GM18526 (cell line): Measurements from ENCODE around the gene FLNC.

Experiments used
- POLR2A ChIP-seq: IDR thresholded peaks from 3 replicates; pipeline ENCODE4 v1.6.1; 2011; ENCODE audit not compliant: insufficient read length; ENCODE audit errors: extremely low read depth

FLNC gene

DNA sequence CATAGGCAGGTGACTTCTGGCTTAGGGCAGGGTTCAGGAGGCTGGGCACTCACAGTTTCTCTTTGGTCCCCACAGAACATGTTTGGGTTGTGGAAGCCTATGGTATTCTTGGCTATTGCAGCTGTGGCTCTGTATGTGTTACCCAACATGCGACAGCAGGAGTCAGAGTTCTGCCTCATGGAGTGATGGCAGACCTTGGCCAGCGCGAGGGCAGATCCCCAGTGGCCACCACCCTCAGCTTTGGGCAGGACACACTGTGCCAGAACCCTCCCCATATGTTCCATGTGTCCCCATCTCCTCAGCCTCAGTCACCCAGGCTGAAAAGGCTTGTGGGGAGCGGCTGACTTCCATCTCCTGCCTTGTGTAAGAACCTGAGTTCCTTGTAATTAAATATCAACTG lies 8.5 kb upstream of the FLNC start:
- TF ChIP-seq POLR2A = no peak

DNA sequence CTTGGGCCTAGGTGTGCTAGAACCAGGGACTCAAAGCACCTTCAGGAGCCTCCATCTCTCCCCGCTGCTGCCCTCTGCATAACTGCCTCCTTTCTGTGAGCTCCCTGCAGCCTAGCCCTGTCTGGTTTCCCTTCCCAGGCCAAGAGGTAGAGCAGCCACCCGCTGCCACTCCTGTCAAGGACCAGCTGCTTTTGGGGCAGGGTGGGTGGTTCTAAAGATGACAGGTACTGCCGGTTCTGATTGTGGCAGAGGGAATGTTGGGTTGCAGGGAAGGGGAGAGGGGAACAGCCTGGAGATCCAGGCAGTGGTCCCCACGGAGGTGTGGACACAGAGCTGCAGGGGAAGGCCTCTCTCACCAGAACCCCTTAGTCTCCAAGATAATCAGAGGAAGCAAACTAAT lies 3.7 kb upstream of the FLNC start:
- TF ChIP-seq POLR2A = no peak

DNA sequence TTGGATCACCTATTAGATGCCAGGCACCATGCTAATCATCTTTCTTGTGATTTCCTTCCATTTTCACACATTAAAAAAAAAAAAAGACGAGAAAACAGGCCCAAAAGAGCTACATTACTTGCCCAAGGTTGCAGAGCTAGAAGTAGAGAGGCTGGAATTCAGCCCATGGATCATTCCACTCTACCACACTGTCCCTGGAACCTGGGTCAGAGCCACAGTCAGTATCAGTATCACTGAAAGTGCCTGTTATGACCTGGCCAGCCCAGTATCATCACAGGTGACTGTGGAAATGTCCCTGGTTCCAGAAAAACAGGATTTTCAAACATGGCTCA lies 3.3 kb upstream of the FLNC start:
- TF ChIP-seq POLR2A = no peak

DNA sequence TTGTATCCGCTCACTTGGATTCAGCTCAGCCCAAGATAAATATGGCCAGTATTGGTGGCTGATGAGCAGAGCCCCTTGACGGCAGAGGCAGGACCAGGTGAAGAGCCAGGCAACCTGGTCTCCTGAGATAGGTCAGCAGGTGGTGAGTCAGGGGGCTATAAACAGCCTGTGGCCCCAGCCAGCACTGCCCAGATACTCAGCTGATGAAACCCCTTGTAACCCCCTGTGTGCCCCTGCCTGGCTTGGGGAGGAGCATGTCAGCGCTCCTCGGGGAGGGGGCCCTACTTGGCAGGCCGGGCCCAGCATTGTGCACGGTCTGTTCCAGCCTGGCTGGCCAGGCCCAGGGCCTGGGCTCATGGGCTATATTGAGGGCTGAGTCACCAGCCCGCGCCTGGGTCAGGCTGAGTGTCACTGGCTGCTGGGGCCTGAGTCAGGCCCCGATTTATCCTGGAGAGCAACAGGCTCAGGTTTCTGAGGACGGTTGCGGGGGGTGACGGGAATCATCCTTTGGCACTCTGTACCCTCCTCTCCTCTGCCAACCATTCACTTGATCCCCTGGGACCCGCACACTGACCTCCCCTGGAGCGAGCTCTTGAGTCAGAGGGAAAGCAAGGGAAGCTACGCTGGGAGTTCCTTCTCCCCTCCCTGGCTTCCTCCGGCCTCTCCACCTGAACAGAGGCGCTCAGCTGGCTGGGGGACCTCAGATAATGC lies 2.8 kb upstream of the FLNC start:
- no peak for TF ChIP-seq POLR2A

DNA sequence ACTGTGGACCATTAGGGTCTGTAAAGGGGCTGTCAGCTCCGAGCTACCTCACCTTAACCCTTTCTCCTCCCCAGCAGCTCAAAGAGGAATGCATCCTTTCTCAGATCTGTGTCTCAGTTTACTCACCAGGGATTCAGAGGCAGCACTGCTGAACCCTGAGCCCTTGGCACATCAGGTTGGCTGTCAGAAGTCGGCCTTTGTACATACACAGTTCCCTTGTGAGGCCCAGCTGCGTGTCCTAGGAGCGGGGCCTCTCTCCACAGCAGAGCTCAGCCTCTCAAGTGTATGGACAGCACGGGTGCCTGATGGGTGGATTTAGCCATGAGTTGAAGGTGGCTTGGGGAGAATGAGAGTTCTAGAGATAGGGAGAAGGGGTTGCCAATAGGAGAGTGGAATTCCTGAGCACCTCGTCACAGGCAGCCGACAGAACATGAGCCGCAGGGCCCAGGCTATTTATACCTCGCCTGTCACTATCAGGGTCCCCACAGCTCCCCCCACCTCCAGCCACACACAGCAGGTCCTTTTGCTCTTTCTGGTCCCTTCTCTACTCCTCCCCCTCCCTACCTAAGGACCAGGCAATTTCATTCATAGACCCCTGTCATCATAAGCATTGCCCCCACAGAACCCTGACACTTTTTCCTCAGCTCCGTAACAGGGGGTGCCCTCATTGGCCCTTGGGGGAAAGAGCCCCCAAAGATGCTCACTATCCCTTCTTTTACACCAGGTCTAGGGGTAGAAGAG lies 2.1 kb upstream of the FLNC start:
- TF ChIP-seq POLR2A = no peak

DNA sequence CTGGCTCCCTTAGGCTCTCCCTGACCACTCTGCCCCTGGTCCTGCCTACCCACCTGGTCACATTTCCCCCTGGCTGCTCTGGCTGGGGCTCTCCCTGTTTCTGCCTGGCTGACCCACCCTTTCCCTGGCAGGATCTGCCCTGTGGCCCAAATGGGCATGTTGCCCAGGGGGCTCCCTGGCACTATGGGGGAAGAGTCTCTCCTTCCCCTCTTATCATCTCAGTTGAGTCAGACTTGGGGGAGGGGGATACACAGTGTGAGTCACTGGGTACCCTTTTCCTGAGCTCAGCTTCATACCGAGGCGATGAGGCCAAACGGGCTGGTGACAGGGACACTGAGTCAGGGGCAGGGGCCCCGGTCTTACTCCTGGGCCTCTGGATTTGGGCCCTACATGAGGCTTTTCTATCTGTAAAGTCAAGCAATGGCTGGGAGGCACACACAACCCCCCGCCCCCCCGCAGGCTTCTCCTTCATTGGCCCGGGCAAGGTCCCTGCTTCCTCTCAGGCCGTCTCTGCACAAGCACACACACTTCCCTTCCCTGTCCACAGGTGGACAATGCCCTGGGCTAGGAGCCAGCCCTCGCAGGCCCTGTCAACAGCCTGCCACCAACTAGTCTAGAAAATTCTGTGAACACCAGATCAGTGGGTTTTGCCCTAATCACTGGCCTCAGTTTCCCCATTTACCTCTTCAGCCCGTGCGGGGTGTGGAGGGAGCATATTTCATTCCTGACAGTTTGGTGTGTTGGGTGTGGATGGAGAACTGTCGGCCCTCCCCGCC lies 627 bp upstream of the FLNC start:
- no peak for TF ChIP-seq POLR2A

DNA sequence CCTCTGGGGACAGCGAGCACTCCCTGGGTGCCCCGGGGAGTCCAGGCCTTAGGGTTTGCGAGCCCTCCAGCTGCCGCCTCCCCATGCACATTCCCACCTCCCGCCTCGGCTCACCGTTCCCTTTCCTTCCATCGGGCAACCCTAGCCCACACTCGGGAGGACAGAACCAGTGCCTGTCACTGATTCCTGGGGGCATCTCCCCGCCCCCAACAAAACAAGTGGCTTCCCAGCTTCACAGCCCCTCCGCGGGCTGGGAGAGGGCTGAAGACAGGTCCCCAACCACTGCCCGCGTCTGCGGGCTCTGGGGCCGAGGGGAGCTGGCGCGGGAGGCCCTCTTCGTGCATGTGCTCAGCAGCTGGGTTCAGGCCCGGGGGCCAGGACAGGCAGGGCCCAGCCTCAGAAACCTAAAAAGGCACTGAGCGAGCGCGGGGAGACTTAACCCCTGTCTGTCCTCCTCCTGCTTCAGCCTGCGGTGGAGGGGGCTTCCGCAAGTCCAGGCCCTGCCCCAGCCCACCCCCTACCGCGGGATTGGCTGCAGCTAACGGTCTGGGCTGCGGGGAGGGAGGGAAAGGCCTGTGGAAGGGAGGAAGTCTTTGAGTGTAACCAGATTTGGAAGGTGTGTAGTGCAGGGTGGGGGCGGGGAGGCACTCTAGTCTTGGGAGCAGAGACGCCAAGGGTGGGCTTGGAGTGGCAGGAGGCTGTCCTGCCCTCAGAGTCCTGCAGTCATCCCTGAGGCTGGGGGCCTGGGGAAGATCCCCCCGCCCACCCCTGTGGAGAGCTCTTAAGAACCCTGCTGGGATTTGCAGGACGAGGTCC lies 1.2 kb downstream of the FLNC start:
- TF ChIP-seq POLR2A = no peak

DNA sequence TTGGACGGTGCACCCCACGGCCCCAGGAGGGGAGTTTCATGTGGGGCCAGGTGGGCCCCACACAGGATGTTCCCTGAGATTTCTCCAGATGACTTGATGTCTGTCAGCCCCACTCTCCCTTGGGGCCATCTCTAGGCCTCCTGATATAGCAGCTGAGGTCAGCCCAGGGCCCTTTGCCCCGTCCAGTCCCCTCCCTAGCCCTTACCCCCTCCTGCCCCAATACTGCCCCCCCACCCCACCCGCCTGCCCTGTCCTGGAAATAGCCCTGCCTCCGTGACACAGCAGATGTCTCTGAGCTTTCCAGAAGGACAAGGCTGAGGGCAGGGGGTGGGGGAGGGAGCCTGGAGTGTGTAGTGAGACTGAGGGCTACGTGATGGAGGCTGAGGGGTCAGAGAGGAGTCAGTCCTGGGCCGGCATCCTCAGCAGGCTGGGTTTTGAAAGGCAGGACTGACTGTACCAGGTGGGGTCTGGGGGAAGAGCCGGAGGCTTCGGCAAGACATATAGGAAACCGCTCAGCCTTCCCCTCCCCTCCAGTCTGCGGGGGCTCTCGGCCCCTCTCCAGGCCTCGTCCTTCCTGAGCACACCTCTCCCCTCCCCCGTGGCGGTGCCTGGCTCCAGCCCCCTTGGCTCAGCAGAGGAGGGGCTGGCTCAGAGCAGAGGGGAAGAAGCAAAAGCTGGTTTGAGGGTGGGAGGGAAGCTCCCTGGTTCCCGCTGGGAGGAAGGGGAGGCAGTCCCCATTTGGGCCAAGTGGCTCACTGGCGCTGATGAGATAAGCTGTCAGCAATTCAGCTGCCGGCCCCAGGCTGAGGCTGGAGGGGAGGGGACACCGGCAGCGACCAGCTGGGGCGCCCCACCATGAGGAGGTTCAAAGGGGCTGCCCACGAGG lies 2.0 kb downstream of the FLNC start:
- TF ChIP-seq POLR2A = no peak

DNA sequence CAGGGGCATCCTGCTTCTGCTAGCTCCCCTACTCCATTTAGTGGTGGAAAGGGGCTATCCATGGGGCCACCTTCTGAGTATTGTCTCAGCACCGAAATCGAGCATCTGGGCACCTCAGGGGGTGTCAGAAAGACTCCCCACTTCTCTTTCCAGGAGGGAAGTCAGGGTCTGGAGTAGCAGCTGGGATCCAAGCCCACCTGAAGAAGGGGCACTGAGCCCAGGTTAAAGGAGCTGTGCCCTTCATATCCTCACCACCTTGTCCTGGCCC lies 2.6 kb downstream of the FLNC start:
- TF ChIP-seq POLR2A = no peak

DNA sequence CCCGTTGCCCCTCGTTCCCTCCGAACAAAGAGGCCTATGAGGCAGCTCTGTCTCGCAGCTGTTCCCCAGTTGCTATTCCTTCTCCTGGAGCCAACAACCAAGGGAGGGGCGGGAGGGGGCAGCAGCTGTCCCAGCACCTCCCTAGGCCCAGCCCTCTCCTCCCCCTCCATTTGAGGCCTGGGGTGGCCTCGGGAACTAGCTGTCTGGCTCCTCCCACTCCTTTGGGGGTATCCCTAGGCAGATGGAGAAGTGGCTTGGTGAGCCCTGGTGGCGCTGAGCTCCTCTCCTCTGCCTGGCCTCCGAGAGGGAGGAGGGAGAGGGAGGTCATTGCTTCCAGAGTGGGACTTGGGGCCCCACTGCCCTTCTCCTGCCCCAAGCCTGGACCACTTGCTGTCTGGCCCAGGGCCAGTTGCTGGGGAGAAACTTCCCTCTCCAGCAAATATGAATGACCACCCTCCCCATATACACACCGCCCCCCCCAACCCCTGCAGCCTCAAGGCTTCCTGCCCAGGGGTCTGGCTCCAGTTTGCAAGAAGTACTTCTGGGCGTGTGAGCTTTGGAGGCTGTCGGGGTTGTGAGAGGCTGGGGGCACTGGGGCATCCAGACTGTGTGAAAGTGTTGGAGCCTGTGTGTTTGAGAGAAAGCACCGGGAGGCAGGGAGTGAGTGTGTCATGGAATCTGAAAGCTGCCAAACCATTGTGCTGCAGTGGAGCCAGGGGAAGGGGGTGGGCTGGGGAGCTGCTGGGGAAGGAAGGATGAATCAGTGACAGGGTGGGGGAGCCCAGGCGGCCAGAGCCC lies 3.1 kb downstream of the FLNC start:
- TF ChIP-seq POLR2A = no peak

DNA sequence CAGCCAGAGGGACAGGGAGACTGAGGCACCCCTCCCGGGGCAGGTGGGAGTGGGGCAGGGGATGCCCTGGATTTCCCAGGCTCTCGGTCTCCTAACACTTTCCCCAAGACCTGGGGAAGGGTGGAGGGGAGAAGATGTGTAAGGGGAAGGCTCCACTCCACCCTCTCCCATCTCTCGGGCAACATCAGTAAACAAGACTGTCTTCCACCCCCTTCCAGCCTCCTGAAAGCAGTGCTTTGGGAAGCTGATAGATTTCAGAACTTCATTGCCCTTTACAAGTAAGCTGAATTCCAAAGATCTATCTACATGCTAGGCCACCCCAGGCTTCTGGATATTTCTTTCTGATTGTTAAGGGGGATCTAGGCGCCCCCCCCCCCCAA lies 3.7 kb downstream of the FLNC start:
- no peak for TF ChIP-seq POLR2A

DNA sequence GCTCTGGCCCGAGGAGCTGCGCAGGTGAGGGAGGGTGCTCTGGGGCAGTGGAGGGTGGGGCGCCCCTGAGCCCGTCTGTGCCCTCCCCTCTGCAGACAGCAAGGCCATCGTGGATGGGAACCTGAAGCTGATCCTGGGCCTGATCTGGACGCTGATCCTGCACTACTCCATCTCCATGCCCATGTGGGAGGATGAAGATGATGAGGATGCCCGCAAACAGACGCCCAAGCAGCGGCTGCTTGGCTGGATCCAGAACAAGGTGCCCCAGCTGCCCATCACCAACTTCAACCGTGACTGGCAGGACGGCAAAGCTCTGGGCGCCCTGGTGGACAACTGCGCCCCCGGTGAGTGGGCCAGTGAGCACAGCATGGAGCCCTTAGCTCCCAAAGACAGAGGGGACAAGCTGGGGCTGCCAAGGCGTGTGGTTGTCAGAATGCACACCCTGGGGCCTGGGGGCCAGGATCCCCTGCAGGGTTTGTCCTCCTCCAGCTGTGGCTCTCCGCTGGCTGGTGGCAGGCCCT lies 5.1 kb downstream of the FLNC start:
- no peak for TF ChIP-seq POLR2A

DNA sequence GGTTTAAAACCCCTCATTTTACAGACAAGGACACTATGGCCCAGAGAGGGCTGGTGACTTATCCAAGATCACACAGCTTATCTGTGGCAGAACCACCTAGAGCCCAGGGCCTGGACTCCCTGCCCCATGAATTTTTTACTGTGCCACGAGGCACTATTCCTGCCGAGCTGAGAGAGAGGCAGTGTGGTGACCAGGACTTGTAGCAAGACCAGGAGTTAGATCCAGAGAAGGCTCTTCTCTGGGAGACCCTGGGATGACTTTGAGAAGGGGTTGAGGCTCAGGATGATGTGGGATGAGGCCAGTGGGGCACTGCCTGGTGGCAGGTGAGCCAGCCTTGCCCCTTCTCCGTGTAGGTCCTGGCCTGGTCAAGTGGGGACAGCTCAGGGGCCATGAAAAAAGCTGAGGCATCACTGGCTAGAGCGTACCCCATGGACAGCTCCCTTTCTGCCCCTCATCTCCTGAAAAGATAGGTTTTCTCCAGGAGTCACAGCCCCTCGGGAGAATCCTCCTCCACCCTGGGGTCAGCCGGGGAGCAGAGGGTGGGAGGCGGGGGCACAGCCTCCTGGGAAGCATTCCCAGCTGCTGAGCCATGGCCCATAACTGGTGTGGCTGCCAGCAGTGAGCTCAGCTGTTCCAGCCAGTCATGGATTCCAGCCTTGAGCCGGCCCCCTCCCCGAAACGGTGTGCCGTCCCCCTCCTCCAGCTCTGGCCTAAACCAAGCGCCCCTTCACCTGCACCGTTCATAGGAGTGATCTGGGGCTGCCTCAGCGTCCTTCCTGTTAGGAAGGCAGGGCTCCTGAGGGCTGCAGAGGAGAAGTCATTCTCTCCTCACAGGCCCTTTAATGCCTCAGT lies 5.8 kb downstream of the FLNC start:
- no peak for TF ChIP-seq POLR2A
